Tibial nerve (tissue), 4 donors: ENCODE data around the gene GPR3. TPM values are rescaled to one million over a fixed set of nuclear protein-coding genes. Genes with fewer than 3 reads are reported as not detected.

Experiments used
- DNase-seq, 2 donors: peaks; one replicate each; pipeline ENCODE4 v3.0.0-alpha.2; 2019; ENCODE audit warnings: low spot score in 2 of 2
- H3K27ac ChIP-seq, 4 donors: fragments of 200-600 bp; sonication (generic) in 3 of 4; one replicate each; pipeline ENCODE4 v1.5.1; 2017 to 2019; ENCODE audit warnings: mild to moderate bottlenecking in 1 of 4
- H3K27me3 ChIP-seq, 2 donors: fragments of 200-600 bp; sonication (generic) in 1 of 2; one replicate each; pipeline versions ENCODE4 v1.5.1 to v1.6.0; 2017 to 2019
- H3K36me3 ChIP-seq, 3 donors: fragments of 200-600 bp; sonication (generic); one replicate each; pipeline ENCODE4 v1.5.1; 2018 to 2019
- H3K4me1 ChIP-seq, 4 donors: fragments of 200-600 bp; sonication (generic) in 3 of 4; one replicate each; pipeline ENCODE4 v1.5.1; 2017 to 2019
- H3K4me3 ChIP-seq, 4 donors: fragments of 200-600 bp; sonication (generic) in 3 of 4; one replicate each; pipeline ENCODE4 v1.5.1; 2017 to 2019; ENCODE audit warnings: mild to moderate bottlenecking in 1 of 4, moderate library complexity in 1 of 4
- H3K9me3 ChIP-seq, 4 donors: fragments of 200-600 bp; sonication (generic) in 3 of 4; one replicate each; pipeline ENCODE4 v1.5.1; 2017 to 2019
- CTCF ChIP-seq, 5 experiments: fragments of 200-600 bp in 3 of 5; fragments of 450-650 bp in 2 of 5; sonication (generic) in 3 of 5; IDR thresholded peaks; one replicate each; pipeline ENCODE4 v1.5.1; 2016 to 2019; ENCODE audit warnings: antibody characterized with exemption in 5 of 5, mild to moderate bottlenecking in 3 of 5, moderate library complexity in 2 of 5
- EP300 ChIP-seq, 2 donors: sonication (generic); formaldehyde crosslinking; IDR thresholded peaks; one replicate each; pipeline ENCODE4 v1.6.1; 2017; ENCODE audit warnings: antibody characterized with exemption in 2 of 2, mild to moderate bottlenecking in 1 of 2
- POLR2A ChIP-seq, 2 donors: fragments of 450-650 bp; IDR thresholded peaks; one replicate each; pipeline ENCODE4 v1.6.1; 2017; ENCODE audit warnings: antibody characterized with exemption in 2 of 2, mild to moderate bottlenecking in 2 of 2, moderate library complexity in 2 of 2
- WGBS, 2 donors: methylation state at CpG; one replicate each; pipeline ENCODE4 v1.1.5; 2018; 5-methylcytosine and 5-hydroxymethylcytosine counted together
- total RNA-seq, 4 donors: library from RNA; depleted of rRNA; stranded (reverse); fragments of >200 nt; gene quantifications; one replicate each; pipeline ENCODE4 v1.1.0, GENCODE V29; 2016

Gene GPR3
- total RNA-seq, 4 donors from 2014 or later: not detected

DNA sequence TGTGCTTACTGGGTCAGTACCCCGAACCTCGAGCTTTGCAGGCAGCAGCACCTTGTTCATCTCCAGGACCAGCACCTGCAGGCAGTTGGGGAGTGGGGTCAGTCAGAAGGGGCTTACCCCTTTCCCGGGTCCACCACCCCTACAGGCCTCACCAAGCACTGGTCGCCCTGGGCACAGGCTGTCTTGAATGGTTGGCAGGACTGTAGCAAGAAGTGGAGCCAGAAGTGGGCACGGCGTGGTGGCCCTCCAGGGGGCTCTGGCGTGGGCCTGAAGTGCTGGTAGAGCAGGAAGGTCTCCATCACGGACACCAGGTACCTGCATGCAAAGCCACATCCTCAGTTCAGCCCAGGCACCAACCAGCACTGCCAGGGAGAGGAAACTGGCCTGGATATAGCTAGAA, 30.9 kb upstream of the GPR3 start:
- Histone ChIP-seq H3K4me1 (peaks cover 0 to 52% (median 23%) of the 10 kb centered on the region in 4 donors), H3K9me3 (no peaks in the 10 kb centered on the region), H3K4me3 (no peak overlapping the region), H3K36me3 (peaks cover 0 to 80% (median 9%) of the 10 kb centered on the region in 3 donors), H3K27me3 (no peaks in the 10 kb centered on the region), H3K27ac (no peak overlapping the region)
- 85 to 88% methylated on average over 7 to 8 of the region's 8 CpGs for WGBS, 2 donors
- DNase-seq: no peak
- TF ChIP-seq POLR2A (IDR thresholded peaks at IDR 0.05) (no peak), EP300 (IDR thresholded peaks at IDR 0.05) (no peak), CTCF (IDR thresholded peaks at IDR 0.05) (no peak)

GRCh38 chr1:27363766-27364695, 28.4 kb upstream of the GPR3 start:
- peaks cover 0 to 57% (median 6%) of the 10 kb centered on the region in 3 donors for H3K36me3 ChIP-seq

GRCh38 chr1:27364696-27365371, 27.6 kb upstream of the GPR3 start:
- TF ChIP-seq POLR2A (IDR thresholded peaks at IDR 0.05): no peak
- no peak for TF ChIP-seq CTCF (IDR thresholded peaks at IDR 0.05)
- TF ChIP-seq EP300 (IDR thresholded peaks at IDR 0.05): no peak
- Histone ChIP-seq H3K4me1 (peaks cover 0 to 63% (median 36%) of the 10 kb centered on the region in 4 donors), H3K36me3 (peaks cover 0 to 49% (median 6%) of the 10 kb centered on the region in 3 donors), H3K9me3 (no peaks in the 10 kb centered on the region), H3K4me3 (peak overlapping the region; percentile 66 to 82 (median 74)), H3K27ac (peak overlapping the region; percentile 95 to 100 (median 97)), H3K27me3 (no peaks in the 10 kb centered on the region)
- no peak for DNase-seq
- 74 to 75% methylated on average over 8 to 10 of the region's 11 CpGs for WGBS, 2 donors

More at GRCh38 chr1:27363766-27364695, 28.4 kb upstream of the GPR3 start:
- TF ChIP-seq CTCF (IDR thresholded peaks at IDR 0.05): no peak
- H3K27ac ChIP-seq: peak overlapping the region in 1 of 4 donors; percentile 100
- H3K9me3 ChIP-seq: no peaks in the 10 kb centered on the region
- H3K4me1 ChIP-seq: peaks cover 0 to 58% (median 34%) of the 10 kb centered on the region in 4 donors
- 77 to 79% methylated on average over 17 to 24 of the region's 26 CpGs for WGBS, 2 donors
- peak overlapping the region in 1 of 4 donors; percentile 82 for H3K4me3 ChIP-seq
- H3K27me3 ChIP-seq: no peaks in the 10 kb centered on the region
- DNase-seq: no peak

GRCh38 chr1:27365372-27366112, 26.9 kb upstream of the GPR3 start:
- peak; percentile 89 to 93 for DNase-seq
- Histone ChIP-seq H3K27me3 (no peaks in the 10 kb centered on the region), H3K4me3 (peak overlapping the region; percentile 66 to 82 (median 74)), H3K27ac (peak overlapping the region; percentile 95 to 100 (median 97)), H3K36me3 (peaks cover 0 to 43% (median 6%) of the 10 kb centered on the region in 3 donors), H3K4me1 (peaks cover 0 to 56% (median 35%) of the 10 kb centered on the region in 4 donors), H3K9me3 (no peaks in the 10 kb centered on the region)
- 1 to 2% methylated on average over 25 to 40 of the region's 40 CpGs for WGBS, 2 donors
- TF ChIP-seq CTCF (IDR thresholded peaks at IDR 0.05): no peak
- peak in 1 of 2 donors; percentile 93 for TF ChIP-seq EP300 (IDR thresholded peaks at IDR 0.05)
- peak; percentile 67 to 82 for TF ChIP-seq POLR2A (IDR thresholded peaks at IDR 0.05)
